ENCODE results near the gene TMEM271. TPM values are rescaled to one million over a fixed set of nuclear protein-coding genes. Genes with fewer than 3 reads are reported as not detected.

Gene TMEM271
- total RNA-seq, 2 donors from 2014 or later = not detected

GRCh38 chr4:528296-528695 lies 47.8 kb downstream of the TMEM271 start:
- no peaks in the 10 kb centered on the region for H3K4me1 ChIP-seq (ENCODE audit: control insufficient read depth in 1 of 2, low read depth in 2 of 2)
- H3K4me3 ChIP-seq = no peak overlapping the region
- H3K27me3 ChIP-seq (replicated peaks; ENCODE audit: insufficient read depth) = no peaks in the 10 kb centered on the region
- ATAC-seq (ENCODE audit: insufficient number of reproducible peaks, low FRiP score, low read depth) (no peak), DNase-seq (ENCODE audit: low spot score) (no peak)
- H3K9me3 ChIP-seq = no peaks in the 10 kb centered on the region
- peaks cover 40% of the 10 kb centered on the region for H3K36me3 ChIP-seq
- H3K27ac ChIP-seq = no peak overlapping the region
- TF ChIP-seq, protein P1, sequence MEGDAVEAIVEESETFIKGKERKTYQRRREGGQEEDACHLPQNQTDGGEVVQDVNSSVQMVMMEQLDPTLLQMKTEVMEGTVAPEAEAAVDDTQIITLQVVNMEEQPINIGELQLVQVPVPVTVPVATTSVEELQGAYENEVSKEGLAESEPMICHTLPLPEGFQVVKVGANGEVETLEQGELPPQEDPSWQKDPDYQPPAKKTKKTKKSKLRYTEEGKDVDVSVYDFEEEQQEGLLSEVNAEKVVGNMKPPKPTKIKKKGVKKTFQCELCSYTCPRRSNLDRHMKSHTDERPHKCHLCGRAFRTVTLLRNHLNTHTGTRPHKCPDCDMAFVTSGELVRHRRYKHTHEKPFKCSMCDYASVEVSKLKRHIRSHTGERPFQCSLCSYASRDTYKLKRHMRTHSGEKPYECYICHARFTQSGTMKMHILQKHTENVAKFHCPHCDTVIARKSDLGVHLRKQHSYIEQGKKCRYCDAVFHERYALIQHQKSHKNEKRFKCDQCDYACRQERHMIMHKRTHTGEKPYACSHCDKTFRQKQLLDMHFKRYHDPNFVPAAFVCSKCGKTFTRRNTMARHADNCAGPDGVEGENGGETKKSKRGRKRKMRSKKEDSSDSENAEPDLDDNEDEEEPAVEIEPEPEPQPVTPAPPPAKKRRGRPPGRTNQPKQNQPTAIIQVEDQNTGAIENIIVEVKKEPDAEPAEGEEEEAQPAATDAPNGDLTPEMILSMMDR (IDR thresholded peaks at IDR 0.05) = no peak

GRCh38 chr4:526971-527460 lies 49.1 kb downstream of the TMEM271 start:
- H3K9me3 ChIP-seq = no peaks in the 10 kb centered on the region
- DNase-seq (ENCODE audit: low spot score) = no peak
- H3K4me3 ChIP-seq = no peak overlapping the region
- H3K36me3 ChIP-seq = peaks cover 46% of the 10 kb centered on the region
- H3K27me3 ChIP-seq (replicated peaks; ENCODE audit: insufficient read depth) = no peaks in the 10 kb centered on the region
- ATAC-seq (ENCODE audit: insufficient number of reproducible peaks, low FRiP score, low read depth) = no peak
- no peaks in the 10 kb centered on the region for H3K4me1 ChIP-seq (ENCODE audit: control insufficient read depth in 1 of 2, low read depth in 2 of 2)
- TF ChIP-seq, protein P1 (IDR thresholded peaks at IDR 0.05) = no peak
- no peak overlapping the region for H3K27ac ChIP-seq

GRCh38 chr4:526189-526909 lies 49.7 kb downstream of the TMEM271 start:
- TF ChIP-seq, protein P1 (IDR thresholded peaks at IDR 0.05) = no peak
- no peak for ATAC-seq (ENCODE audit: insufficient number of reproducible peaks, low FRiP score, low read depth)
- Histone ChIP-seq H3K4me1 (ENCODE audit: control insufficient read depth in 1 of 2, low read depth in 2 of 2) (no peaks in the 10 kb centered on the region), H3K4me3 (no peak overlapping the region), H3K27ac (no peak overlapping the region), H3K27me3 (replicated peaks; ENCODE audit: insufficient read depth) (no peaks in the 10 kb centered on the region), H3K9me3 (no peaks in the 10 kb centered on the region), H3K36me3 (peaks cover 42% of the 10 kb centered on the region)
- DNase-seq (ENCODE audit: low spot score) = no peak

DNA sequence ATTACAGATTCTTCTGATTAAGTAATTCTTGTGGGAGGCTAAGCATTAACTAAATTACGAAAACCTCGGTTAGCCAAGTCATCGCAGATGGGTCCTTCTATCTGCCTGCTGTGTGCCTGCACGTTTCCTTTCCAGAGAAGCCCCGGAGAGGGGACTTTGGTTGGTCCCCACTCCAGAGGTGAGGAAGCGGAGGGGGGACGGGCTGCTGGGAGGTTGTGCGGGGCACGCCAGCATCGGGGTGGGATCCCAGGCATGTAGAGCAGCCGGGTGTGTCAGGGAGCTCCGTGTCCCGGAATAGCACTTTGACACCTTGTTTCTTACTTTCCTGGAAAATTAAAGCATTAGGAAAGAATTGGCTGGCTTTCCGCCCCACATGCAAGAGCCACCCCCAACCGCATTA lies 50.4 kb downstream of the TMEM271 start:
- Histone ChIP-seq H3K9me3 (no peaks in the 10 kb centered on the region), H3K27ac (no peak overlapping the region), H3K4me3 (no peak overlapping the region), H3K4me1 (ENCODE audit: control insufficient read depth in 1 of 2, low read depth in 2 of 2) (no peaks in the 10 kb centered on the region), H3K36me3 (peaks cover 35% of the 10 kb centered on the region), H3K27me3 (replicated peaks; ENCODE audit: insufficient read depth) (no peaks in the 10 kb centered on the region)
- no peak for DNase-seq (ENCODE audit: low spot score)
- no peak for ATAC-seq (ENCODE audit: insufficient number of reproducible peaks, low FRiP score, low read depth)
- TF ChIP-seq, protein P1 (IDR thresholded peaks at IDR 0.05) = no peak

DNA sequence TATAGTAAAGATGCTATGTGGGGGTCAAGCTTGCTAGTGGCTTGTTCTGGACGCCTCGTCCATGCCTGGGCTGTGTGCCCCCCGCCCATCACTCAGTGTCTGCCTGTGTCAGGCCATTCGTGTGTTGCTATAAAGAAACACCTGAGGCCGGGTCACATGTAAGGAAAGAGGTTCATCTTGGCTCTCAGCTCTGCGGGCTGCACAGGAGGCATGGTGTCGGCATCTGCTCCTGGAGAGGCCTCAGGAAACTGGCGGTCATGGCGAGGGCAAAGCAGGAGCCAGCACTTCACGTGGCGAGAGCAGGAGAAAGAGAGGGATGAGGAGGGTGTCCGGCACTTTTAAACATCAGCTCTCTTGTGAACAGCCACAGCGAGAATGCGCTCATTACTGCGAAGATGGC lies 51.9 kb downstream of the TMEM271 start:
- H3K4me1 ChIP-seq (ENCODE audit: control insufficient read depth in 1 of 2, low read depth in 2 of 2) = no peaks in the 10 kb centered on the region
- TF ChIP-seq, protein P1 (IDR thresholded peaks at IDR 0.05) = no peak
- H3K27me3 ChIP-seq (replicated peaks; ENCODE audit: insufficient read depth) = no peaks in the 10 kb centered on the region
- peaks cover 32% of the 10 kb centered on the region for H3K36me3 ChIP-seq
- DNase-seq (ENCODE audit: low spot score) = no peak
- ATAC-seq (ENCODE audit: insufficient number of reproducible peaks, low FRiP score, low read depth) = no peak
- H3K4me3 ChIP-seq = no peak overlapping the region
- no peak overlapping the region for H3K27ac ChIP-seq
- H3K9me3 ChIP-seq = no peaks in the 10 kb centered on the region

Other genes with a start within 250 kb of the TMEM271 start
- gene ZNF141, start 238.5 kb downstream of the TMEM271 start, total RNA-seq = 10 to 100 TPM; 18.5 to 25.4 TPM
- 10 to 100 TPM; 12.2 to 45.5 TPM for gene ZNF721, start 77.1 kb downstream of the TMEM271 start, total RNA-seq
- gene PIGG, start 77.1 kb downstream of the TMEM271 start, total RNA-seq = 10 to 100 TPM; 46.6 to 74.3 TPM
- gene PDE6B, start 49.3 kb upstream of the TMEM271 start, total RNA-seq = 1 to 10 TPM; 1.8 to 3.6 TPM
- gene ATP5ME, start 98.0 kb upstream of the TMEM271 start, total RNA-seq = 10 to 100 TPM; 21.0 to 51.6 TPM
- gene MYL5, start 98.2 kb upstream of the TMEM271 start, total RNA-seq = 1 to 10 TPM; 3.8 to 4.9 TPM
- gene SLC49A3, start 112.9 kb upstream of the TMEM271 start, total RNA-seq = 10 to 100 TPM in 1 of 2 donors, 1 to 10 TPM in 1; 9.1 to 26.0 TPM
- gene PCGF3, start 129.5 kb upstream of the TMEM271 start, total RNA-seq = 10 to 100 TPM; 50.4 to 83.2 TPM
- 1 to 10 TPM in 1 of 2 donors, under 1 TPM in 1; 0.85 to 1.2 TPM for gene CPLX1, start 249.8 kb upstream of the TMEM271 start, total RNA-seq

Measured in thoracic aorta (tissue), 2 donors.